Hepatocyte (in vitro differentiated cells): ENCODE measurements around the gene ADISSP. TPM values are rescaled to one million over a fixed set of nuclear protein-coding genes. Genes with fewer than 3 reads are reported as not detected.

Experiments
- DNase-seq: peaks from one replicate; pipeline ENCODE4 v3.0.0-alpha.2; 2016; ENCODE audit warnings: low spot score
- H2AFZ ChIP-seq: fragments of 200-600 bp; sonication (generic); 2 replicates; pipeline ENCODE4 v1.6.0; 2016; ENCODE audit warnings: antibody characterized with exemption, mild to moderate bottlenecking
- H3K27ac ChIP-seq: fragments of 200-600 bp; sonication (generic); 2 replicates; pipeline ENCODE4 v1.5.1; 2016; ENCODE audit warnings: mild to moderate bottlenecking
- H3K27me3 ChIP-seq: fragments of 200-600 bp; sonication (generic); 2 replicates; pipeline ENCODE4 v1.6.1; 2016
- H3K36me3 ChIP-seq: fragments of 200-600 bp; sonication (generic); replicated peaks from 2 replicates; pipeline ENCODE4 v1.5.1; 2016; ENCODE audit warnings: low read depth; ENCODE audit not compliant: insufficient read depth
- H3K4me1 ChIP-seq: fragments of 200-600 bp; sonication (generic); 2 replicates; pipeline ENCODE4 v1.5.1; 2016; ENCODE audit warnings: mild to moderate bottlenecking, moderate library complexity; ENCODE audit not compliant: insufficient read depth
- H3K4me2 ChIP-seq: fragments of 200-600 bp; sonication (generic); 2 replicates; pipeline ENCODE4 v1.6.0; 2016
- H3K4me3 ChIP-seq: fragments of 200-600 bp; sonication (generic); 2 replicates; pipeline ENCODE4 v1.5.1; 2016; ENCODE audit warnings: mild to moderate bottlenecking
- H3K79me2 ChIP-seq: fragments of 200-600 bp; sonication (generic); 2 replicates; pipeline ENCODE4 v1.6.0; 2017; ENCODE audit warnings: mild to moderate bottlenecking
- H3K9me2 ChIP-seq: fragments of 200-600 bp; sonication (generic); replicated peaks from 2 replicates; pipeline ENCODE4 v1.6.0; 2017; ENCODE audit warnings: mild to moderate bottlenecking; ENCODE audit not compliant: insufficient read depth
- H3K9me3 ChIP-seq: fragments of 200-600 bp; sonication (generic); 2 replicates; pipeline ENCODE4 v1.5.1; 2016; ENCODE audit warnings: low read depth, mild to moderate bottlenecking
- H4K20me1 ChIP-seq: fragments of 200-600 bp; sonication (generic); 2 replicates; pipeline ENCODE4 v1.6.0; 2016; ENCODE audit warnings: mild to moderate bottlenecking; ENCODE audit not compliant: insufficient read depth, poor library complexity, severe bottlenecking
- CTCF ChIP-seq: fragments of 200-600 bp; sonication (generic); IDR thresholded peaks from 2 replicates; pipeline ENCODE4 v1.5.1; 2016; ENCODE audit warnings: antibody characterized with exemption, mild to moderate bottlenecking; ENCODE audit not compliant: poor library complexity
- EZH2 ChIP-seq: fragments of 200-600 bp; sonication (generic); IDR thresholded peaks from 2 replicates; pipeline ENCODE4 v1.6.1; 2016; ENCODE audit warnings: antibody characterized with exemption, mild to moderate bottlenecking, borderline replicate concordance
- EZH2phosphoT487 ChIP-seq: fragments of 200-600 bp; sonication (generic); IDR thresholded peaks from one replicate; pipeline ENCODE4 v1.6.1; 2018; ENCODE audit warnings: antibody characterized with exemption, mild to moderate bottlenecking, low read depth, moderate library complexity; ENCODE audit not compliant: unreplicated experiment, severe bottlenecking
- WGBS: methylation state at CpG from one replicate; pipeline ENCODE4 v1.1.6; 2016; ENCODE audit warnings: low lambda C conversion rate; ENCODE audit errors: missing lambda C conversion rate; 5-methylcytosine and 5-hydroxymethylcytosine counted together
- polyA plus RNA-seq: library from polyadenylated mRNA; unstranded; fragments of >200 nt; fragmentation: Nextera tagmentation; extraction: Ambion mirVana; gene quantifications from 2 replicates; pipeline ENCODE4 v1.2.1, GENCODE V29; 2016
- total RNA-seq: library from RNA; depleted of rRNA; stranded (reverse); fragments of >200 nt; gene quantifications from 2 replicates; pipeline ENCODE4 v1.2.3, GENCODE V29; 2014

The ADISSP gene
- total and polyA plus RNA-seq, 2 experiments from 2014 or later, result 9.6 to 36.0 TPM

GRCh38 chr20:3766422-3767109 lies 987 bp downstream of the ADISSP start:
- DNase-seq, result no peak
- Histone ChIP-seq H4K20me1 (no peaks in the 10 kb centered on the region), H3K4me1 (peaks cover 13% of the 10 kb centered on the region)

GRCh38 chr20:3765171-3765882 lies 2.2 kb downstream of the ADISSP start:
- no peaks in the 10 kb centered on the region for H3K36me3 ChIP-seq
- H3K4me2 ChIP-seq, result no peak overlapping the region
- no peak overlapping the region for H3K27ac ChIP-seq
- H3K4me3 ChIP-seq, result no peak overlapping the region
- WGBS, result 95% methylated on average over 3 of the region's 3 CpGs
- no peak overlapping the region for H2AFZ ChIP-seq
- no peaks in the 10 kb centered on the region for H3K9me3 ChIP-seq
- H4K20me1 ChIP-seq, result no peaks in the 10 kb centered on the region
- DNase-seq, result no peak
- TF ChIP-seq EZH2phosphoT487 (no peak), EZH2 (no peak), CTCF (no peak)
- no peaks in the 10 kb centered on the region for H3K9me2 ChIP-seq
- no peaks in the 10 kb centered on the region for H3K27me3 ChIP-seq
- no peaks in the 10 kb centered on the region for H3K79me2 ChIP-seq
- H3K4me1 ChIP-seq, result peaks cover 13% of the 10 kb centered on the region

More at GRCh38 chr20:3766422-3767109, 987 bp downstream of the ADISSP start:
- H3K27ac ChIP-seq, result no peak overlapping the region
- H3K4me2 ChIP-seq, result peak overlapping the region; percentile 94
- TF ChIP-seq CTCF (no peak), EZH2phosphoT487 (no peak), EZH2 (no peak)
- H2AFZ ChIP-seq, result no peak overlapping the region
- WGBS, result 57% methylated on average over 9 of the region's 9 CpGs
- no peaks in the 10 kb centered on the region for H3K9me2 ChIP-seq
- H3K27me3 ChIP-seq, result no peaks in the 10 kb centered on the region
- H3K4me3 ChIP-seq, result no peak overlapping the region
- H3K79me2 ChIP-seq, result no peaks in the 10 kb centered on the region
- H3K36me3 ChIP-seq, result no peaks in the 10 kb centered on the region
- no peaks in the 10 kb centered on the region for H3K9me3 ChIP-seq

- Histone ChIP-seq H2AFZ (no peak overlapping the region), H3K9me2 (no peaks in the 10 kb centered on the region), H3K4me3 (no peak overlapping the region), H3K27ac (no peak overlapping the region), H4K20me1 (no peaks in the 10 kb centered on the region), H3K4me2 (no peak overlapping the region), H3K79me2 (no peaks in the 10 kb centered on the region), H3K27me3 (no peaks in the 10 kb centered on the region), H3K4me1 (peaks cover 13% of the 10 kb centered on the region), H3K9me3 (no peaks in the 10 kb centered on the region), H3K36me3 (no peaks in the 10 kb centered on the region)
- WGBS, result 93% methylated on average over 3 of the region's 3 CpGs
- DNase-seq, result no peak
- TF ChIP-seq EZH2, result no peak
- TF ChIP-seq CTCF, result no peak
- TF ChIP-seq EZH2phosphoT487, result no peak
Observed at GRCh38 chr20:3764659-3765058, 2.9 kb downstream of the ADISSP start.
